IPS DF 19.7 (cell line): ENCODE measurements around the gene SPAST.
"Not testable (repeated sequence)": the region's sequence is repeated elsewhere in the genome, so short reads cannot be mapped to it uniquely, and the experiment has no call there.

Experiments used
- DNase-seq: peaks from one replicate; pipeline ENCODE4 v3.0.0-alpha.2; 2013; ENCODE audit warnings: low read depth, low spot score

SPAST gene

GRCh38 chr2:32128636-32129035 lies 65.3 kb downstream of the SPAST start:
- DNase-seq: no peak

DNA sequence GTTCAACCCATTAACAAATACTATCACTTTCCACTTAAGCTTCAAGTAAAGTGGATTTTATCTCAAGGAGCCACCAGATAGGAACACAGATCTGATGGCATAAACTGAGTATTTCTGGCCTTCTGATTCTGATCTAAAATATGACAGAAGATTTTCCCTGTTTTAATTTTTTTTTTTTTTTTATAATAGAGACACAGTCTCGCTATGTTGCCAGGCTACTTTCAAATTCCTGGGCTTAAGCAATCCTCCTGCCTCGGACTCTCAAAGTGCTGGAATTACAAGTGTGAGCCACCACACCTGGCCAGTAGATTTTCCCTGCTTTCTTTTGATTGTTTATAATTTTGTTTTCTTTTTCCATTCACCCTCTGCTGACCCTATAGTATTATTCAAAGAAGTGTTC lies 65.7 kb downstream of the SPAST start:
- DNase-seq: no peak

GRCh38 chr2:32135409-32135808 lies 72.1 kb downstream of the SPAST start:
- no peak for DNase-seq

DNA sequence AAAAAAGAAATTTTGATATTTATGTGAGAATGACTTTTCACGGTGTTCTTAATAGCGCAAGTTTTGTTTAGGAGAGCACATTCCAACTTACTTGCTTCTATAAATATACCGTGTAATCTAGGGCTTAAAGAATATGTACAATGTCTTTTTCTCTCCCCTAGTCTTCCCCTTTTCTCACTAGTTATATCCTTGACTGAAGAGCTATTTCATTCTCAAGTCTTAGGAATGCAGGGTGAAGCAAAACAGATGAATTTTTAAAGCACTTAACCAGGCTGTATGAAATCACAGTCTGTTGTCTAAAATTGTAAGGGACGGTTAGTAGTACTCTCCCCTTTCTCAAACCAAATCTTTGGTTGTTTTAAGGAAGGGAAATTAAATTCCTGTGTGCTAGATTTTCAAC lies 72.7 kb downstream of the SPAST start:
- DNase-seq: no peak

GRCh38 chr2:32151544-32151943 lies 88.2 kb downstream of the SPAST start:
- DNase-seq: not testable (repeated sequence)

DNA sequence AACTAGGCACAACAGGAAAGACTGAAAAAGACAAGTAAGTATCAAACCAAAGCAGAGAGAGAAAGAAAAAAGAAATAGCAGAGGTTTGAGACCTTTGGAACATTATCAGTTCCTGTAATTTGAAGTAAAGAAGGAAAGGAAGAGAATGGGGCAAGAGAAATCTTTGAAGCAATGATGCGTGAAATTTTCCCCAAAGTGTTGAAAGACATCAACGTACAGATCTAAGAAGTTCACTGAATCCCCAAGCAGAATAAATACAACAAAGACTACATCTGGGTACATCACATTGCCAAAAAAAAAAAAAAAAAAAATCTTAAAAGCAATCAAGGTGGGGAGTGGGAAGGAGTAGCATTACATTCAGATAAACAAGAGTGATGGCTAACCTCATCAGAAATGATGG lies 96.3 kb downstream of the SPAST start:
- no peak for DNase-seq

GRCh38 chr2:32161296-32161695 lies 97.9 kb downstream of the SPAST start:
- DNase-seq: no peak

- not testable (repeated sequence) for DNase-seq
Measured at GRCh38 chr2:32164254-32164653, 100.9 kb downstream of the SPAST start.

- DNase-seq: not testable (repeated sequence)
Measured at GRCh38 chr2:32165027-32165347, 101.6 kb downstream of the SPAST start.

GRCh38 chr2:32166115-32166574 lies 102.8 kb downstream of the SPAST start:
- no peak for DNase-seq

DNA sequence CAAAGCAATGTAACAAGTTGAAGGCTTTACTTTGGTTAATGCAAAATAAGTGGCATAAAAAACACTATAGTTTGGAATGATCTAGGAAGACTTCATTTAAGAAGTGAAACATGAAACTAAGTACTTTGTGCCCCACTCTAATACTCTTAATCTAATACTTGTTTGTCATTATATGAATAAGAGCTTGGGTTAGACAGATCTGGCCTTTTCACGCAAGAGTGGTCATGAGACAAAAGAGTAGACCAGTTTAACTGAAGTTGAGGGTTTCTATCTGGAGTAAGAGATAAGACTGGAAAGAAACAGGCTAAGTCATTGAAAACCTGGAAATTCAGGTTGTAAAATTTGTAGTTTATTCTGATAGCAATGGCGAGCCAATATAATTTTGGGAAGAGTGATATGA lies 105.2 kb downstream of the SPAST start:
- no peak for DNase-seq

- DNase-seq: no peak
Measured at GRCh38 chr2:32172870-32173269, 109.5 kb downstream of the SPAST start.

- no peak for DNase-seq
Measured at GRCh38 chr2:32182667-32183066, 119.3 kb downstream of the SPAST start.

GRCh38 chr2:32189011-32189410 lies 125.7 kb downstream of the SPAST start:
- DNase-seq: no peak

DNA sequence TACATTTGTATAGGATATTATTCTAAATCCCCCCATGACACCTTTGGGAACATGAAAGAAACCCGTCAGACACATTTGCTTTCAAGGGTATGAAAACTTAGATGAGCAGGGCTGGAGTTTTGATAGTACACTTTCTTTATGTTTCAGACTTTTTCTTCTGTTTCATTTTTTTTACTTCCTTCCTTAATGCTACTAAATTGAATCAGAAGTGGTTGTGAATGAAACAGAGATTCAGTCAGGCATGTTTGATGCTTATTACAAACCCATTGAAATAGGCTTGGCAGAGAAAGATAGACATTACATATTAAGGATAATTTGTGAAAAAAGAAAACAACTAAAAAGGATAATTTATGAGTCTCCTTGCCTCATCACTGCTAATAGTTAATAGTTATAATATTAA lies 129.1 kb downstream of the SPAST start:
- DNase-seq: no peak

GRCh38 chr2:32200814-32201213 lies 137.5 kb downstream of the SPAST start:
- DNase-seq: no peak

- not testable (repeated sequence) for DNase-seq
Measured at GRCh38 chr2:32203428-32203827, 140.1 kb downstream of the SPAST start.
